ENCODE measurements around the gene SLC49A3. TPM values are rescaled to one million over a fixed set of nuclear protein-coding genes. Genes with fewer than 3 reads are reported as not detected.
"Not testable (repeated sequence)": the region's sequence is repeated elsewhere in the genome, so short reads cannot be mapped to it uniquely, and the experiment has no call there.

Gene SLC49A3
- total and polyA plus RNA-seq, 7 donors, result 1.6 to 3.7 (median 3.0) TPM

- ATAC-seq (no peak), DNase-seq (no peak)
- Histone ChIP-seq H3K4me1 (peaks cover 12% of the 10 kb centered on the region), H3K27ac (no peak overlapping the region), H3K36me3 (ENCODE audit: insufficient read depth in 1 of 2, low read depth in 1 of 2) (peaks cover 0 to 4% of the 10 kb centered on the region in 2 donors), H3K4me3 (peak overlapping the region; percentile 58), H3K9me3 (no peaks in the 10 kb centered on the region), H3K27me3 (ENCODE audit: insufficient read depth in 3 of 3, low read length in 2 of 3) (no peaks in the 10 kb centered on the region)
- WGBS, 3 donors, result 45 to 53% (median 49%) methylated on average over 14 to 21 of the region's 21 CpGs
- intact Hi-C loops (cut with DNase I), result no loop called here
- TF ChIP-seq CTCF (IDR thresholded peaks at IDR 0.05), result no peak
Observed at GRCh38 chr4:706834-707598, 18.1 kb upstream of the SLC49A3 start.

GRCh38 chr4:706083-706633, 17.2 kb upstream of the SLC49A3 start:
- peaks cover 12% of the 10 kb centered on the region for H3K4me1 ChIP-seq

GRCh38 chr4:705278-706082, 16.5 kb upstream of the SLC49A3 start, which contains the start of gene PCGF3:
PCGF3 (plus strand) TSS chr4:705832; CDS start chr4:733681, 27,849 bp downstream.
- peak; percentile 97 to 99 for DNase-seq
- 2 to 3% (median 2%) methylated on average over 53 to 82 of the region's 82 CpGs for WGBS, 3 donors

More at GRCh38 chr4:706083-706633, 17.2 kb upstream of the SLC49A3 start:
- peak overlapping the region; percentile 92 for H3K4me3 ChIP-seq
- intact Hi-C loops (cut with DNase I); ATAC-seq; H3K27me3 ChIP-seq (ENCODE audit: insufficient read depth in 3 of 3, low read length in 2 of 3); H3K36me3 ChIP-seq (ENCODE audit: insufficient read depth in 1 of 2, low read depth in 1 of 2); H3K9me3 ChIP-seq; DNase-seq: not testable (repeated sequence)
- H3K27ac ChIP-seq, result peak overlapping the region; percentile 90
- 1 to 3% (median 2%) methylated on average over 14 to 21 of the region's 21 CpGs for WGBS, 3 donors

GRCh38 chr4:704971-705277, 16.0 kb upstream of the SLC49A3 start:
- Histone ChIP-seq H3K36me3 (ENCODE audit: insufficient read depth in 1 of 2, low read depth in 1 of 2) (no peaks in the 10 kb centered on the region), H3K4me3 (peak overlapping the region; percentile 92), H3K9me3 (no peaks in the 10 kb centered on the region), H3K27me3 (ENCODE audit: insufficient read depth in 3 of 3, low read length in 2 of 3) (no peaks in the 10 kb centered on the region), H3K4me1 (peaks cover 12% of the 10 kb centered on the region), H3K27ac (no peak overlapping the region)
- DNase-seq (no peak), ATAC-seq (no peak)
- no peak for TF ChIP-seq CTCF (IDR thresholded peaks at IDR 0.05)
- WGBS, 3 donors, result 92 to 100% (median 98%) methylated on average over 1 of the region's 1 CpG
- intact Hi-C loops (cut with DNase I), result no loop called here

More at GRCh38 chr4:705278-706082, 16.5 kb upstream of the SLC49A3 start, which contains the start of gene PCGF3:
- intact Hi-C loops (cut with DNase I), result no loop called here
- no peak for TF ChIP-seq CTCF (IDR thresholded peaks at IDR 0.05)
- H3K4me1 ChIP-seq, result peaks cover 12% of the 10 kb centered on the region
- ATAC-seq, result peak; percentile 98 to 99 (median 98)
- H3K27me3 ChIP-seq (ENCODE audit: insufficient read depth in 3 of 3, low read length in 2 of 3), result no peaks in the 10 kb centered on the region
- H3K4me3 ChIP-seq, result peak within 1 kb of the TSS; percentile 92
- H3K9me3 ChIP-seq, result no peaks in the 10 kb centered on the region
- H3K27ac ChIP-seq, result peak within 1 kb of the TSS; percentile 90
- H3K36me3 ChIP-seq (ENCODE audit: insufficient read depth in 1 of 2, low read depth in 1 of 2), result peaks cover 0 to 4% of the 10 kb centered on the region in 2 donors
